ENCODE measurements around the gene MESP2.

MESP2 gene

DNA sequence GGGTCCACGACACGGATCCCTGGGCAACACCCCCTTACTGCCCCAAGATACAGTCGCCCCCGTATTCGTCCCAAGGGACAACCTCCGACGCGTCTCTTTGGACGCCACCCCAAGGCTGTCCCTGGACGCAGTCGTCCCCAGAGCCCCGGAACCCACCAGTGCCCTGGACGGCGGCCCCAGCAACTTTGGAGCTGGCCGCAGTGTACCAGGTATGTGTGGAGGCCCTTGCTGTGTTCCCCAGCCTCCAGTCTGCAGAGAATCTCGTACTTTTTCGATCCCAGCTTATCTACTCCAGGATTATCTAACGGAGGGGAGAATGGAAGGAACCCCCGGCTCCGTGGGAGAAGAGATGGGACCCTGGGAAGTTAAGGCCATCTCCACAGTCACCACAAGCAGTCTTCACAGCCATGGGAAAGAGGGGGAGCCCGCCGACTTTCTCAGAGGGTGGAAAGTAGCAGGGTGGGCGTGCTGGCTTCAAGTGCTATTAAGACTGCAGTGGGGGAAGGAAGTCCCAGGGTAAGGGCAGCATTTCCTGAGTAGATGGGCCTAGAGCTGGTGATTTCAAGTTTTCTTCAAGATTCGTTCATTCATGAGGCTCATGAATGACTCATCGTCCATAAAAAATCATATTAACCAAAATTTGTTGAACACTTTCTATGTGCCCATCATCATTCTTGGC, 1.1 kb downstream of the MESP2 start:
- no peaks in the 10 kb centered on the region for H4K20me1 ChIP-seq (ENCODE audit: control insufficient read depth, insufficient read depth, low read depth, low read length)
- no peaks in the 10 kb centered on the region for H3K9me3 ChIP-seq (ENCODE audit: control insufficient read depth, insufficient read depth, low read length)
- H3K36me3 ChIP-seq (ENCODE audit: control insufficient read depth, low read length) = no peaks in the 10 kb centered on the region
- H3K4me1 ChIP-seq (ENCODE audit: control insufficient read depth, low read length) = no peaks in the 10 kb centered on the region
- no peaks in the 10 kb centered on the region for H3K79me2 ChIP-seq (ENCODE audit: control insufficient read depth, low read length)
- no peaks in the 10 kb centered on the region for H3K9me2 ChIP-seq (replicated peaks; ENCODE audit: control insufficient read depth, low read length)
- no peak overlapping the region for H3K4me2 ChIP-seq (ENCODE audit: low read length)
- no peak overlapping the region for H3K27ac ChIP-seq (ENCODE audit: low read depth, low read length)
- H3K27me3 ChIP-seq (ENCODE audit: control insufficient read depth, low read length) = no peaks in the 10 kb centered on the region; the same call in none of the 2 replicates
- TF ChIP-seq EZH2phosphoT487 (IDR thresholded peaks at IDR 0.05; ENCODE audit: borderline replicate concordance, low read length) = no peak
- TF ChIP-seq, protein P1, sequence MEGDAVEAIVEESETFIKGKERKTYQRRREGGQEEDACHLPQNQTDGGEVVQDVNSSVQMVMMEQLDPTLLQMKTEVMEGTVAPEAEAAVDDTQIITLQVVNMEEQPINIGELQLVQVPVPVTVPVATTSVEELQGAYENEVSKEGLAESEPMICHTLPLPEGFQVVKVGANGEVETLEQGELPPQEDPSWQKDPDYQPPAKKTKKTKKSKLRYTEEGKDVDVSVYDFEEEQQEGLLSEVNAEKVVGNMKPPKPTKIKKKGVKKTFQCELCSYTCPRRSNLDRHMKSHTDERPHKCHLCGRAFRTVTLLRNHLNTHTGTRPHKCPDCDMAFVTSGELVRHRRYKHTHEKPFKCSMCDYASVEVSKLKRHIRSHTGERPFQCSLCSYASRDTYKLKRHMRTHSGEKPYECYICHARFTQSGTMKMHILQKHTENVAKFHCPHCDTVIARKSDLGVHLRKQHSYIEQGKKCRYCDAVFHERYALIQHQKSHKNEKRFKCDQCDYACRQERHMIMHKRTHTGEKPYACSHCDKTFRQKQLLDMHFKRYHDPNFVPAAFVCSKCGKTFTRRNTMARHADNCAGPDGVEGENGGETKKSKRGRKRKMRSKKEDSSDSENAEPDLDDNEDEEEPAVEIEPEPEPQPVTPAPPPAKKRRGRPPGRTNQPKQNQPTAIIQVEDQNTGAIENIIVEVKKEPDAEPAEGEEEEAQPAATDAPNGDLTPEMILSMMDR (IDR thresholded peaks at IDR 0.05; ENCODE audit: low read depth, low read length, poor library complexity, severe bottlenecking) = no peak
- H3K4me3 ChIP-seq (ENCODE audit: low read length) = no peak overlapping the region
- no peaks in the 10 kb centered on the region for H3F3A ChIP-seq (ENCODE audit: control insufficient read depth, insufficient read depth)

DNA sequence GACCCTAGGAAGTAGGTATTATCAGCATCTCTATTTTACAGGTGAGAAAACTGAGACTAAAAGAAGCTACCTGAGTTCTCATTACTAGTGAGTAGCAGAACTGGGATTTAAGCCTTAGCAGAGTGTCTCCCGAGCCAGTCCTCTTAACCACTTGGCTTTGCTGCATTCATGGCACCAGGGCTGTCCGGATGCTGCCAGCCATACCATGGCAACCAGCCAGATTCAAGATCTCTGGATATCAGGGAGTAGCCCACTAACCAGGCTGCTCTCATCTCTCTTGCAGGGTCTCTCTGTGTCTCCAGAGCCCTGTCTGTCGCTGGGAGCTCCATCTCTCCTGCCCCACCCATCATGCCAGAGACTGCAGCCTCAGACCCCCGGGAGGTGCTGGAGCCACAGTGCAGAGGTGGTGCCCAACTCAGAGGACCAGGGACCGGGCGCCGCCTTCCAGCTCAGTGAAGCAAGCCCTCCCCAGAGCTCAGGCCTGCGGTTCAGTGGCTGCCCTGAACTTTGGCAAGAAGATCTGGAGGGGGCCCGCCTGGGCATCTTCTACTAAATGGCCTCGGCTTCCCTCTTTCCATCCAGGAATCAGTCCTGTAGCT, 1.7 kb downstream of the MESP2 start:
- Histone ChIP-seq H3K36me3 (ENCODE audit: control insufficient read depth, low read length) (no peaks in the 10 kb centered on the region), H3K9me3 (ENCODE audit: control insufficient read depth, insufficient read depth, low read length) (no peaks in the 10 kb centered on the region), H3K9me2 (replicated peaks; ENCODE audit: control insufficient read depth, low read length) (no peaks in the 10 kb centered on the region), H3K4me1 (ENCODE audit: control insufficient read depth, low read length) (no peaks in the 10 kb centered on the region), H3K27me3 (ENCODE audit: control insufficient read depth, low read length) (no peaks in the 10 kb centered on the region; the same call in none of the 2 replicates), H3K4me2 (ENCODE audit: low read length) (no peak overlapping the region), H3K4me3 (ENCODE audit: low read length) (no peak overlapping the region), H3K79me2 (ENCODE audit: control insufficient read depth, low read length) (no peaks in the 10 kb centered on the region), H3F3A (ENCODE audit: control insufficient read depth, insufficient read depth) (no peaks in the 10 kb centered on the region), H4K20me1 (ENCODE audit: control insufficient read depth, insufficient read depth, low read depth, low read length) (no peaks in the 10 kb centered on the region), H3K27ac (ENCODE audit: low read depth, low read length) (no peak overlapping the region)
- TF ChIP-seq EZH2phosphoT487 (IDR thresholded peaks at IDR 0.05; ENCODE audit: borderline replicate concordance, low read length) = no peak
- TF ChIP-seq, protein P1 (IDR thresholded peaks at IDR 0.05; ENCODE audit: low read depth, low read length, poor library complexity, severe bottlenecking) = no peak

GRCh38 chr15:89778861-89779260, 2.7 kb downstream of the MESP2 start:
- Histone ChIP-seq H3K79me2 (ENCODE audit: control insufficient read depth, low read length) (no peaks in the 10 kb centered on the region), H3K9me2 (replicated peaks; ENCODE audit: control insufficient read depth, low read length) (no peaks in the 10 kb centered on the region), H3F3A (ENCODE audit: control insufficient read depth, insufficient read depth) (no peaks in the 10 kb centered on the region), H3K4me1 (ENCODE audit: control insufficient read depth, low read length) (no peaks in the 10 kb centered on the region), H4K20me1 (ENCODE audit: control insufficient read depth, insufficient read depth, low read depth, low read length) (no peaks in the 10 kb centered on the region), H3K36me3 (ENCODE audit: control insufficient read depth, low read length) (no peaks in the 10 kb centered on the region), H3K9me3 (ENCODE audit: control insufficient read depth, insufficient read depth, low read length) (no peaks in the 10 kb centered on the region), H3K27me3 (ENCODE audit: control insufficient read depth, low read length) (no peaks in the 10 kb centered on the region; the same call in none of the 2 replicates), H3K4me2 (ENCODE audit: low read length) (no peak overlapping the region), H3K27ac (ENCODE audit: low read depth, low read length) (no peak overlapping the region), H3K4me3 (ENCODE audit: low read length) (no peak overlapping the region)
- TF ChIP-seq EZH2phosphoT487 (IDR thresholded peaks at IDR 0.05; ENCODE audit: borderline replicate concordance, low read length) = no peak
- TF ChIP-seq, protein P1 (IDR thresholded peaks at IDR 0.05; ENCODE audit: low read depth, low read length, poor library complexity, severe bottlenecking) = no peak

All from DOHH2 (cell line).